Kidney (tissue), 14 donors: Measurements from ENCODE around the gene GAS2L2. TPM values are rescaled to one million over a fixed set of nuclear protein-coding genes. Genes with fewer than 3 reads are reported as not detected.

ENCODE experiments used
- DNase-seq, 5 donors: peaks; one replicate each; pipeline ENCODE4 v3.0.0-alpha.2; 2013 to 2020
- FAIRE-seq: peaks from 2 replicates; lab custom pipeline; 2012; peaks lifted over from hg19 to GRCh38; lab: Jason Lieb, UNC
- H3K27ac ChIP-seq, 2 donors: one replicate each; pipeline ENCODE4 v1.7.0; 2013; ENCODE audit warnings: low read depth in 2 of 2, low read length in 2 of 2, inconsistent platforms in 1 of 2
- H3K27me3 ChIP-seq: one replicate; pipeline ENCODE4 v1.7.1; 2013; ENCODE audit warnings: low read length, inconsistent platforms; ENCODE audit not compliant: control insufficient read depth, insufficient read depth
- H3K36me3 ChIP-seq, 3 donors: one replicate each; pipeline versions ENCODE4 v1.7.0 to v1.7.1; 2013; ENCODE audit warnings: low read length in 3 of 3, control low read depth in 1 of 3, inconsistent platforms in 1 of 3; ENCODE audit not compliant: insufficient read depth in 3 of 3, control insufficient read depth in 2 of 3
- H3K4me1 ChIP-seq, 3 donors: one replicate each; pipeline versions ENCODE4 v1.7.0 to v1.7.1; 2013; ENCODE audit warnings: low read length in 3 of 3, inconsistent platforms in 1 of 3, low read depth in 1 of 3; ENCODE audit not compliant: control insufficient read depth in 2 of 3, insufficient read depth in 2 of 3
- H3K4me3 ChIP-seq, 3 donors: one replicate each; pipeline versions ENCODE4 v1.7.0 to v1.8.1; 2013; ENCODE audit warnings: low read length in 3 of 3, control low read depth in 1 of 3, inconsistent platforms in 1 of 3
- H3K9ac ChIP-seq, 3 donors: one replicate each; pipeline versions ENCODE4 v1.7.0 to v1.7.1; 2013; ENCODE audit warnings: low read length in 3 of 3, control low read depth in 1 of 3, inconsistent platforms in 1 of 3
- H3K9me3 ChIP-seq, 3 donors: one replicate each; pipeline versions ENCODE4 v1.7.0 to v1.7.1; 2013; ENCODE audit warnings: low read length in 3 of 3, control low read depth in 1 of 3, inconsistent platforms in 1 of 3; ENCODE audit not compliant: control insufficient read depth in 2 of 3, insufficient read depth in 1 of 3
- CTCF ChIP-seq: IDR thresholded peaks from 3 replicates; pipeline ENCODE4 v1.5.1; 2012; ENCODE audit warnings: mild to moderate bottlenecking, moderate library complexity, borderline replicate concordance; ENCODE audit not compliant: insufficient read depth; ENCODE audit errors: extremely low read depth
- intact Hi-C: fragments of 100-400 bp; cut with DNase I; formaldehyde crosslinking; loops from one replicate; pipeline ENCODE4 v1.11.1; 2022
- polyA plus RNA-seq: library from polyadenylated mRNA; stranded (reverse); fragments of 350-450 nt; fragmentation: Illumina TruSeq; extraction: RNeasy Lipid Tissue Mini Kit (QIAGEN cat#74804); gene quantifications from one replicate; pipeline ENCODE4 v1.2.3, GENCODE V29; 2014; ENCODE audit warnings: low read depth, low replicate concordance; ENCODE audit not compliant: insufficient read depth
- total RNA-seq: library from RNA; stranded (reverse); fragmentation: NEBNext Ultra II Directional; extraction: Animal tissue kit (Norgen Biotek cat#: 25700); gene quantifications from one replicate; pipeline ENCODE4 v1.2.1, GENCODE V29; 2021
- donor health status: control.
- donor health status: control.
- donor health status: control.
- donor health status: control.
- donor health status: control.
- donor health status: DM: yes; HTN: yes; CAD: no.
- donor health status: Normal renal cell carcinoma (clear cell type).

The GAS2L2 gene
- total and polyA plus RNA-seq, 2 donors from 2014 or later = not detected

DNA sequence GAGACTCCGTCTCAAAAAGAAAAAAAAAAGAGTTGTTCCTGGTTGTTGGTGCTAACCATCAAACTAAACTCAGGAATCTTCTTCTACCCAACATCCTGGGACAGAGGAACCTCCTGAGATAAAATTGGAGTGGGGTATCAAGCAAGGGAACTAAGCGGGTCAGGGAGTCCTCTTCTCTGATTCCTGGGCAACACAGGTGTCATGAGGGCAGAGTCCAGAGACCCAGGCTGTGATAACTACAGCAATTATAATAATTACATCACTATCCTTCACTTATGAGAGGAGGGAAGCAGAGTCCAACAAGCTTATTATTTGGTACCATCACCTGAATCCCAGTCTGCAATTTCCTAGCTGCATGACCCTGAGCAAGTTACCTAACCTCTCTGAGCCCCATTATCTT is 15.8 kb upstream of the GAS2L2 start:
- no peak overlapping the region for H3K27ac ChIP-seq
- DNase-seq (no peak), FAIRE-seq (no peak)
- H3K4me1 ChIP-seq = peaks cover 0 to 2% (median 0%) of the 10 kb centered on the region in 3 donors
- H3K27me3 ChIP-seq = no peaks in the 10 kb centered on the region
- TF ChIP-seq CTCF = no peak
- intact Hi-C loops = loop anchor here (5.0 kb wide), 1 partner anchor 39 kb away; the partner anchor contains the start of gene TAF15
- H3K9me3 ChIP-seq = no peaks in the 10 kb centered on the region
- no peak overlapping the region for H3K4me3 ChIP-seq
- H3K36me3 ChIP-seq = no peaks in the 10 kb centered on the region
- no peak overlapping the region for H3K9ac ChIP-seq

GRCh38 chr17:35766903-35767510 is 14.0 kb upstream of the GAS2L2 start:
- Histone ChIP-seq H3K4me3 (no peak overlapping the region), H3K9ac (no peak overlapping the region), H3K27ac (no peak overlapping the region), H3K4me1 (peaks cover 0 to 2% (median 0%) of the 10 kb centered on the region in 3 donors), H3K36me3 (no peaks in the 10 kb centered on the region), H3K9me3 (no peaks in the 10 kb centered on the region), H3K27me3 (no peaks in the 10 kb centered on the region)
- TF ChIP-seq CTCF = peak; percentile 20
- intact Hi-C loops = loop anchor here (5.0 kb wide), 1 partner anchor 40 kb away; the partner anchor contains the start of gene TAF15
- no peak for FAIRE-seq
- peak in 1 of 5 donors; percentile 55 for DNase-seq

- DNase-seq (no peak), FAIRE-seq (no peak)
- Histone ChIP-seq H3K9me3 (no peaks in the 10 kb centered on the region), H3K36me3 (no peaks in the 10 kb centered on the region), H3K9ac (no peak overlapping the region), H3K4me3 (no peak overlapping the region), H3K27ac (no peak overlapping the region), H3K27me3 (no peaks in the 10 kb centered on the region), H3K4me1 (peaks cover 0 to 2% (median 0%) of the 10 kb centered on the region in 3 donors)
- no peak for TF ChIP-seq CTCF
- intact Hi-C loops = loop anchor here (5.0 kb wide), 1 partner anchor 41 kb away; the partner anchor contains the start of gene TAF15
These were observed 13.4 kb upstream of the GAS2L2 start for GRCh38 chr17:35766489-35766877.
